Activated T-cell treated with anti-CD3 and anti-CD28 coated beads for 4 hours (primary cell): ENCODE data around the gene YPEL2.

Source experiments
- DNase-seq: peaks from one replicate; pipeline ENCODE4 v3.0.0-alpha.2; 2020

YPEL2 gene

GRCh38 chr17:59357219-59357697, 25.8 kb downstream of the YPEL2 start:
- no peak for DNase-seq

GRCh38 chr17:59357929-59358328, 26.5 kb downstream of the YPEL2 start:
- DNase-seq, result no peak

- DNase-seq, result no peak
These were observed 29.9 kb downstream of the YPEL2 start for GRCh38 chr17:59361386-59361785.

GRCh38 chr17:59361916-59362810, 30.7 kb downstream of the YPEL2 start:
- DNase-seq, result no peak

GRCh38 chr17:59362811-59363205, 31.4 kb downstream of the YPEL2 start:
- no peak for DNase-seq

GRCh38 chr17:59365383-59365981, 34.0 kb downstream of the YPEL2 start:
- no peak for DNase-seq

- DNase-seq, result no peak
These were observed 34.7 kb downstream of the YPEL2 start for GRCh38 chr17:59366040-59366757.

GRCh38 chr17:59366773-59367656, 35.6 kb downstream of the YPEL2 start:
- DNase-seq, result no peak

- no peak for DNase-seq
These were observed 36.2 kb downstream of the YPEL2 start for GRCh38 chr17:59367657-59368045.

- no peak for DNase-seq
These were observed 36.9 kb downstream of the YPEL2 start for GRCh38 chr17:59368218-59368857.

GRCh38 chr17:59369031-59369975, 37.8 kb downstream of the YPEL2 start:
- no peak for DNase-seq

GRCh38 chr17:59370593-59371299, 39.3 kb downstream of the YPEL2 start:
- no peak for DNase-seq

- no peak for DNase-seq
These were observed 40.1 kb downstream of the YPEL2 start for GRCh38 chr17:59371416-59372100.

- DNase-seq, result no peak
These were observed 40.8 kb downstream of the YPEL2 start for GRCh38 chr17:59372138-59372751.

- DNase-seq, result no peak
These were observed 42.5 kb downstream of the YPEL2 start for GRCh38 chr17:59373882-59374495.

GRCh38 chr17:59374612-59375011, 43.2 kb downstream of the YPEL2 start:
- no peak for DNase-seq

GRCh38 chr17:59375857-59376256, 44.4 kb downstream of the YPEL2 start:
- no peak for DNase-seq

GRCh38 chr17:59376506-59376905, 45.1 kb downstream of the YPEL2 start:
- DNase-seq, result no peak

- DNase-seq, result no peak
These were observed 46.0 kb downstream of the YPEL2 start for GRCh38 chr17:59377410-59377809.
